Mucosa of rectum (tissue), 2 donors: ENCODE measurements around the gene TRIM56.
"Not testable (repeated sequence)": the region's sequence is repeated elsewhere in the genome, so short reads cannot be mapped to it uniquely, and the experiment has no call there.

ENCODE experiments used
- H3K27ac ChIP-seq, 2 donors: one replicate each; pipeline ENCODE4 v1.7.0; 2013; ENCODE audit warnings: inconsistent platforms in 2 of 2, low read depth in 2 of 2, low read length in 2 of 2
- H3K27me3 ChIP-seq, 2 donors: one replicate each; pipeline ENCODE4 v1.7.0; 2013; ENCODE audit warnings: low read length in 2 of 2; ENCODE audit not compliant: control insufficient read depth in 2 of 2, insufficient read depth in 2 of 2
- H3K36me3 ChIP-seq, 2 donors: one replicate each; pipeline ENCODE4 v1.7.0; 2013; ENCODE audit warnings: low read length in 2 of 2; ENCODE audit not compliant: control insufficient read depth in 2 of 2, insufficient read depth in 2 of 2
- H3K4me1 ChIP-seq, 2 donors: one replicate each; pipeline ENCODE4 v1.7.0; 2013; ENCODE audit warnings: low read length in 2 of 2, mild to moderate bottlenecking in 1 of 2; ENCODE audit not compliant: control insufficient read depth in 2 of 2, insufficient read depth in 2 of 2
- H3K4me3 ChIP-seq, 2 donors: one replicate each; pipeline ENCODE4 v1.7.0; 2013; ENCODE audit warnings: low read length in 2 of 2
- H3K9ac ChIP-seq, 2 donors: one replicate each; pipeline ENCODE4 v1.7.0; 2013; ENCODE audit warnings: low read length in 2 of 2, low read depth in 1 of 2, mild to moderate bottlenecking in 1 of 2
- H3K9me3 ChIP-seq, 2 donors: one replicate each; pipeline ENCODE4 v1.7.0; 2013; ENCODE audit warnings: low read length in 2 of 2; ENCODE audit not compliant: control insufficient read depth in 2 of 2
- donor health status: healthy.
- donor health status: Normal muscosa, but diverticular disease.

TRIM56 gene

GRCh38 chr7:101121631-101121990 lies 36.3 kb downstream of the TRIM56 start:
- not testable (repeated sequence) for H3K9me3 ChIP-seq, H3K4me3 ChIP-seq, H3K36me3 ChIP-seq, H3K27me3 ChIP-seq
- H3K4me1 ChIP-seq: peaks cover 8 to 15% of the 10 kb centered on the region in 2 donors
- H3K9ac ChIP-seq: peak overlapping the region in 1 of 2 donors; percentile 44
- peak overlapping the region; percentile 52 to 77 for H3K27ac ChIP-seq

DNA sequence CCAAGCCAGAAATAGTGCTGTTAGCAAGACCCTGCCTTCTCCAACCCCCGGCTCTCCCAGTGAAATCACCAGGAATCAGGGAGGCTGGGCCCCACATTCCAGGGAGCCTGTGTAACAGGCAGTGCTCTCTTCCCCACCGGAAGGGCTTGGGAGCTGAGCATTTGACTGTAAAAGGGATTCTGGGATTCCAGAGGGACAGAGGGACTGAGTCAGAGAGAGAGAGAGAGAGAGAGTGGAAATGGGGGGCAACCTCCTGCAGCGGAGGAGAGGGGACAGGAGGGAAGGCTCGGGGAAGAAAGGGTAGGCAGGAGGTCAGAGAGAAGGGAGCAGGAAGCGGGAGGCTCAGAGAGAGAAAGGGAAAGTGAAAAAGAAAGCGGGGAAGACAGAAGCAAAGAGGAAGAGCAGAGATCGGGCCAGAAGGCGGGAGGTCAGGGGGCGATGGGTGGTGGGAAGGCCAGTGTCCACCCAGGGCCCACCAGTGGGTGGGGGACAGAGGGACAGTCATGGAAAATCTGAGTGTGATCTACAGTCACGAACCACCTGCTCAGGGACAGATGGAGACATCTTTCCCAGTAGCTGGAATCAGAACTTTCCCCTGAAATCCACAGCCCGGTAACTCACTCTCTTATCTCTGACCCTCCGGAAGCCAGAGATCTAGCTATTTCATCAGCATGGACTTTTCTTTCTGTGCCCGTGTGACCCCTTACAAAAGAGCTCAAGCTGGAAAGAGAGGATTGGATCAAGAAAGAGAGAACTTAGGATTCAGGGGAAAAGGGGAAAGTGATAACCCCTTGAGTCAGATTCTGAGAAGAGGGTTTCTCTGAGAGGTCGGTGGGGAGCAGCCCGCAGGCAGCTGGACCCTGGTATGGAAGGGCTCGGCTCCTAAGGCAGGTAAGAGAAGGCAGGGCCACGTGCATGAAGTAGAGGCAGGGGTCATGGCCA lies 37.0 kb downstream of the TRIM56 start:
- H3K9ac ChIP-seq: peak overlapping the region; percentile 44 to 49
- H3K4me1 ChIP-seq: peaks cover 8 to 17% of the 10 kb centered on the region in 2 donors
- H3K27me3 ChIP-seq: peaks cover 0 to 3% of the 10 kb centered on the region in 2 donors
- H3K9me3 ChIP-seq: no peaks in the 10 kb centered on the region
- H3K36me3 ChIP-seq: no peaks in the 10 kb centered on the region
- peak overlapping the region; percentile 47 to 69 for H3K4me3 ChIP-seq
- peak overlapping the region; percentile 52 to 77 for H3K27ac ChIP-seq

DNA sequence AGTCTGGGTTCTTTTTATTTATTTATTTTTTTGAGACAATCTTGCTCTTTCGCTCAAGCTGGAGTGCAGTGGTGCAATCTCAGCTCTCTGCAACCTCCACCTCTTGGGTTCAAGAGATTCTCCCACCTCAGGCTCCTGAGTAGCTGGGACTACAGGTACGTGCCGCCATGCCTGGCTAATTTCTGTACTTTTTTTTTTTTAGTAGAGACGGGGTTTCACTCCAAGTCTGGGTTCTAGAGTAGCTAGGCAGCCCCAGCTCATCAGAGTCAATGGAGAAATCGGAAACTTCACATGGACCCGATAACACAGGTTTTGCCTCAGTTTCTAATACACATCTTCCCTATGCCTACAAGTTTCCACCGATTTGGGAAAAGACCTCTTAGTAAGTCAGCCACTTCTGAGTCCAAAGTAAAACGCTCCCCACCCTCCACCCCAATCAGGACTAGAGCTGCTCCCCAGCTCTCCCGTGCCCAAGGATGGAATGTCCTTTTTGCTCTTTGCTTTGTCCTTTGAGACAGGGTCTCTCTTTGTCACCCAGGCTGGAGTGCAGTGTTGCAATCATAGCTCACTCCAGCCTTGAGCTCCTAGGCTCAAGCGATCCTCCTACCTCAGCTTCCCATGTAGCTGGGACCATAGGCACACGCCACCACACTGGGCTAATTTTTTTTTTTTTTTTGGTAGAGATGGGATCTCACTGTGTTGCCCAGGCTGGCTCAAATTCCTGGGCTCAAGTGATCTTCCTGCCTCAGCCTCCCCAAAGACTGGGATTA lies 37.8 kb downstream of the TRIM56 start:
- H3K4me1 ChIP-seq: peaks cover 8 to 17% of the 10 kb centered on the region in 2 donors
- H3K9ac ChIP-seq: no peak overlapping the region
- H3K36me3 ChIP-seq: no peaks in the 10 kb centered on the region

DNA sequence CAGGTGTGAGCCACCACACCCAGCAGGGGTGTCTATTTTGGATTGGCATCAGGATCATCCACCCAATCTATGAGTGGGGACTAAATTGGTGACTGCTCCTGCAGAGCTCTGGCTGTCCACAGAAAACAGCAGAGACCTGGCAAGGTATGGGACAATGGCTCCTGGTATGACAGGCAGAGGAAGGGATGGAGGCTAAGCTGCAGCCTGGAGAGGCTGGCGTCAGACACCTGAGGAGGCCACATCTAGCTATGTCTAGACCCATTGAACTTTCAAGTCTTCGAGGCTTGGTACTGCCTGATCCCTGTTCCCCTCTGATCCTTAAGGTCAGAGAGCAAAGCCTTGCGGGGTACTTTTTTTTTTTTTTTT lies 38.4 kb downstream of the TRIM56 start:
- H3K36me3 ChIP-seq: no peaks in the 10 kb centered on the region
- peaks cover 0 to 3% of the 10 kb centered on the region in 2 donors for H3K27me3 ChIP-seq
- H3K4me1 ChIP-seq: peaks cover 8 to 17% of the 10 kb centered on the region in 2 donors
- H3K27ac ChIP-seq: no peak overlapping the region
- H3K9me3 ChIP-seq: no peaks in the 10 kb centered on the region
- H3K4me3 ChIP-seq: no peak overlapping the region
- no peak overlapping the region for H3K9ac ChIP-seq

More for the DNA sequence above, 37.8 kb downstream of the TRIM56 start:
- H3K4me3 ChIP-seq: no peak overlapping the region
- H3K9me3 ChIP-seq: no peaks in the 10 kb centered on the region
- H3K27ac ChIP-seq: peak overlapping the region; percentile 52 to 77
- H3K27me3 ChIP-seq: peaks cover 0 to 3% of the 10 kb centered on the region in 2 donors

GRCh38 chr7:101124376-101125056 lies 39.2 kb downstream of the TRIM56 start:
- H3K4me3 ChIP-seq: no peak overlapping the region
- H3K27me3 ChIP-seq: peaks cover 0 to 3% of the 10 kb centered on the region in 2 donors
- peak overlapping the region; percentile 41 to 52 for H3K27ac ChIP-seq
- no peak overlapping the region for H3K9ac ChIP-seq
- no peaks in the 10 kb centered on the region for H3K36me3 ChIP-seq
- peaks cover 8 to 17% of the 10 kb centered on the region in 2 donors for H3K4me1 ChIP-seq
- no peaks in the 10 kb centered on the region for H3K9me3 ChIP-seq

GRCh38 chr7:101125989-101126650 lies 40.8 kb downstream of the TRIM56 start:
- Histone ChIP-seq H3K36me3 (no peaks in the 10 kb centered on the region), H3K9ac (no peak overlapping the region), H3K27me3 (peaks cover 0 to 3% of the 10 kb centered on the region in 2 donors), H3K9me3 (no peaks in the 10 kb centered on the region), H3K27ac (peak overlapping the region; percentile 44 to 45), H3K4me3 (peak overlapping the region in 1 of 2 donors; percentile 48), H3K4me1 (peaks cover 8 to 17% of the 10 kb centered on the region in 2 donors)

GRCh38 chr7:101126651-101127459 lies 41.6 kb downstream of the TRIM56 start, which contains the start of gene SERPINE1:
Gene SERPINE1 (plus strand): TSS chr7:101127104. CDS start chr7:101128394, 1,290 bp downstream.
- peaks cover 0 to 3% of the 10 kb centered on the region in 2 donors for H3K27me3 ChIP-seq
- H3K4me1 ChIP-seq: peaks cover 8 to 17% of the 10 kb centered on the region in 2 donors
- peak within 1 kb of the TSS in 1 of 2 donors; percentile 48 for H3K4me3 ChIP-seq
- H3K9ac ChIP-seq: no peak within 1 kb of the TSS
- peak within 1 kb of the TSS; percentile 44 to 45 for H3K27ac ChIP-seq
- H3K36me3 ChIP-seq: no peaks in the 10 kb centered on the region
- no peaks in the 10 kb centered on the region for H3K9me3 ChIP-seq

GRCh38 chr7:101127460-101128039 lies 42.3 kb downstream of the TRIM56 start:
- no peaks in the 10 kb centered on the region for H3K36me3 ChIP-seq
- peaks cover 0 to 3% of the 10 kb centered on the region in 2 donors for H3K27me3 ChIP-seq
- H3K4me1 ChIP-seq: peaks cover 8 to 14% of the 10 kb centered on the region in 2 donors
- H3K9ac ChIP-seq: no peak overlapping the region
- no peaks in the 10 kb centered on the region for H3K9me3 ChIP-seq
- H3K4me3 ChIP-seq: peak overlapping the region in 1 of 2 donors; percentile 48
- peak overlapping the region in 1 of 2 donors; percentile 45 for H3K27ac ChIP-seq
